Activated CD4-positive, alpha-beta T cell treated with anti-CD3 and anti-CD28 coated beads for 36 hours (primary cell): ENCODE data around the gene RTP2. TPM values are rescaled to one million over a fixed set of nuclear protein-coding genes. Genes with fewer than 3 reads are reported as not detected.

Source experiments
- ATAC-seq: fragments of 200-7000 bp; cut with Tn5 transposase; one replicate; pipeline ENCODE4 v1.10.0; 2021; ENCODE audit warnings: mild to moderate bottlenecking, moderate library complexity
- CTCF ChIA-PET: fragments of 350-600 bp; sonication (Branson Sonifier 250); formaldehyde crosslinking; loops from one replicate; lab custom pipeline; 2021; ENCODE audit warnings: antibody characterized with exemption; lab: Charles Lee
- POLR2A ChIA-PET: fragments of 350-600 bp; sonication (Branson Sonifier 250); formaldehyde crosslinking; loops from one replicate; lab custom pipeline; 2021; ENCODE audit warnings: antibody characterized with exemption, inconsistent platforms; lab: Charles Lee
- DNase-seq: peaks from one replicate; pipeline ENCODE4 v3.0.0-alpha.2; 2020
- H3K27ac Mint-ChIP-seq: one replicate; pipeline ENCODE4 v1.8.0; 2021; ENCODE audit warnings: mixed read lengths
- H3K27me3 Mint-ChIP-seq: one replicate; pipeline ENCODE4 v1.8.0; 2021; ENCODE audit warnings: mixed read lengths
- H3K36me3 Mint-ChIP-seq: one replicate; pipeline ENCODE4 v1.8.0; 2021; ENCODE audit warnings: low read depth, mixed read lengths
- H3K4me1 Mint-ChIP-seq: one replicate; pipeline ENCODE4 v1.8.0; 2021; ENCODE audit warnings: mixed read lengths
- H3K4me3 Mint-ChIP-seq: one replicate; pipeline ENCODE4 v1.8.0; 2021; ENCODE audit warnings: mild to moderate bottlenecking, moderate library complexity, mixed read lengths
- H3K9me3 Mint-ChIP-seq: one replicate; pipeline ENCODE4 v1.8.0; 2021; ENCODE audit warnings: low read depth, mixed read lengths
- intact Hi-C, 2 experiments: fragments of 100-400 bp; cut with DNase I in 1 of 2; cut with micrococcal nuclease in 1 of 2; formaldehyde crosslinking; loops; one replicate each; pipeline versions ENCODE4 v1.14.2 to v1.15.1; 2022 to 2024; cut with DNase I, micrococcal nuclease
- total RNA-seq, 2 experiments: library from RNA; stranded (reverse); gene quantifications; one replicate each; pipeline ENCODE4 v1.2.3, GENCODE V29; 2021

RTP2 gene
- total RNA-seq, 2 experiments from 2014 or later, result not detected

DNA sequence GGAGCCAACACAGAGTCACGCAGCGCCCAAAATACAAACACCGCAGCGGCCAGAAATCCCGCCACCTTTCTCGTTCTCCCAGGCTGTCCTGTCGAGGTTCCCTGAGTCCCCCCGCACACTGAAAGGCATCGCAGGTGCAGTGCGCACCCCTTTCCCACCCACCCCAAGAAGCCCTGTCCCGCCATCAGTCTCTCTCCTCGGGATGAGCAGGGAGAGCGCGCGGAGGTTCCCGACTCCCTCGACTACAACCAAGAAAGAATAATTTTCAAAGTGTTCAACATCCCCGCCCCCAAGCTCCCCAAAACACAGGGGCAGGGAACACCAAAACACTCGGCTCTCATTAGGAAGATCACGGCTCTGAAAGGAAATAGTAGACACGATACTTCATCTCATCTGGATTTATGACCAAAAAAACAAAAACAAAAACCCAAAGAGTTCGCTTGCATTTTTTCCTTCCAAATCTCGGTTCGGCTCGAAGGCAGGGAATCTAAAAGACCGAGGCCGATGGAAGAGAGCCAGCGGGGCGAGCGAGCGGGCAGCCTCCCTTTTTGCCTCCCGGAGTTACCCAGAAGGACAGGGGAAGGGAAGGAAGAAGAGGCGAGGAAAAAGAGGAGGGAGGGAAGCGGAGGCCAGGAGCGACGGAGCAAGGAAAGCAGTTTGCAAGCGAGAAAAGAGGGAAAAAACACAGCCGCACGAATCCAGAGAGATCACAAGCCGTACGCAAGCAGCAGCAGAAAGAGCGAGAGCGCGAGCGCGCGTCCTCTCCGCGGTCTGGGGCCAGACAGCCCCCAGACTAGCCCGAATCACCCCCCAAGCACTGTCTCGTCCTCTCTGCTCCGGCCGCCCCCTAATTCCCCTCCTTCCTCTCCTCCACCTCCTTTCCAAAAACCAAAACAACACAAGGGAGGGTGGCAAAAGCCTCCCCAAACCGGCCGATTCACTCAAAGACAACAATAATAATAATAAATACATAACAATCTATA, 42.1 kb upstream of the RTP2 start:
- H3K36me3 Mint-ChIP-seq, result peaks cover 16% of the 10 kb centered on the region
- H3K9me3 Mint-ChIP-seq, result no peaks in the 10 kb centered on the region
- POLR2A ChIA-PET, result interaction anchor here (0.7 to 2.5 kb wide), 13 partner anchors 25 to 1172 kb away, joined by 3 to 24 read pairs (median 5); no protein-coding TSS in a partner anchor
- intact Hi-C loops, result loop anchor here (1.0 to 10.0 kb wide), 23 partner anchors 33 to 1170 kb away; no protein-coding TSS in a partner anchor
- CTCF ChIA-PET, result interaction anchor here (0.6 to 5.9 kb wide), 10 partner anchors 57 to 1211 kb away, joined by 3 to 56 read pairs (median 4); no protein-coding TSS in a partner anchor
- no peak for ATAC-seq
- H3K4me1 Mint-ChIP-seq, result peaks cover 56% of the 10 kb centered on the region
- peak overlapping the region; percentile 99 for H3K27ac Mint-ChIP-seq
- peak overlapping the region; percentile 91 for H3K4me3 Mint-ChIP-seq
- H3K27me3 Mint-ChIP-seq, result no peaks in the 10 kb centered on the region
- peak; percentile 63 for DNase-seq

DNA sequence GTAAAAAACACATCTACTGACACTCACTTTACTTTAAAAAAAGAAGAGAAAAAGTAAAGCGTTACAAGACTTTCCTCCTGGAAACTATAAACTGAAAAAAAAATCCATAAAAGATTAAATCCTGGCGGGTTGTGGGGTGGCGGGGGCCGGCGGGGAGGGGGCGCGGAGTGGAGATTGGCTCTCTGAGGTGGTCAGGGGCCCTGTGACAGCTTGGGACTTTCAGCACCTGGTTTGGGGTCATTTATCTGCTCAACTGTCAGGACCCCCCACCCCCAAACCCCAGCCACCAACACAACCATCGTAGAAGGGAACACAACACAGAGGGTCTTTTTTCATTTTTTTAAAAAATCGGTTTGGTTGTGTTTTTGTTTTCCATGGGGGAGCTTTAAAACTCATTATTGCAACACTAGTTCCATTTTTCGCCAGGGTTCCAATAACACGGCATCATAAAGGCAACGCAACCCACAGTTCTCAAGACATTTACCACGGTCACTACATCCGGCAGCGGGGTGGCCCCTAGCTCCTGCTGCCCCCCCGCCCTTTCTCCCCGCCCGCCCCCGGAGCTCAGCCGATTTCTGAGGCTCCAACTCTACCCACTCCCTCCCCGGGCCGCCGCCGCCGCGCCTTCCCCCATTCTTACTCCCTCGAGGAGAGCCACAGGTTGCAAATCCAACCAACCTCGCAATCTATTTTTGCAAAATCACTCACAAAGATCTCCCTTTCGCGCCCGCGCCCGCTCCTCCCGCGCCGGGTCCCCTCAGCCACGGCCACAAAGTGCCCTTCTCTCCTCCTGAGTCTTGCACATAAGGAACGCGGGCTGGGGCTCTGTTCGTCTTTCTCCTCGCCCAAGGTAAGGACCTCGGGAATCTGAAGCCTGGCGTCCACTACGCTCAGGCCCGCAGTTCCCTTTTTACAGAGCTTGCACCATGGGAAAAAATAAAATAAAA, 41.1 kb upstream of the RTP2 start:
- POLR2A ChIA-PET, result interaction anchor here (0.6 to 2.4 kb wide), 18 partner anchors 14 to 1211 kb away, joined by 3 to 11 read pairs (median 3); no protein-coding TSS in a partner anchor
- no peak for ATAC-seq
- peak; percentile 82 for DNase-seq
- peaks cover 21% of the 10 kb centered on the region for H3K36me3 Mint-ChIP-seq
- peaks cover 52% of the 10 kb centered on the region for H3K4me1 Mint-ChIP-seq
- intact Hi-C loops, result loop anchor here (2.0 to 10.0 kb wide), 12 partner anchors 63 to 1089 kb away; no protein-coding TSS in a partner anchor
- peak overlapping the region; percentile 99 for H3K27ac Mint-ChIP-seq
- no peaks in the 10 kb centered on the region for H3K27me3 Mint-ChIP-seq
- H3K4me3 Mint-ChIP-seq, result peak overlapping the region; percentile 91
- CTCF ChIA-PET, result interaction anchor here (0.6 to 1.7 kb wide), 13 partner anchors 8 to 1212 kb away, joined by 3 to 7 read pairs (median 3); no protein-coding TSS in a partner anchor
- no peaks in the 10 kb centered on the region for H3K9me3 Mint-ChIP-seq

DNA sequence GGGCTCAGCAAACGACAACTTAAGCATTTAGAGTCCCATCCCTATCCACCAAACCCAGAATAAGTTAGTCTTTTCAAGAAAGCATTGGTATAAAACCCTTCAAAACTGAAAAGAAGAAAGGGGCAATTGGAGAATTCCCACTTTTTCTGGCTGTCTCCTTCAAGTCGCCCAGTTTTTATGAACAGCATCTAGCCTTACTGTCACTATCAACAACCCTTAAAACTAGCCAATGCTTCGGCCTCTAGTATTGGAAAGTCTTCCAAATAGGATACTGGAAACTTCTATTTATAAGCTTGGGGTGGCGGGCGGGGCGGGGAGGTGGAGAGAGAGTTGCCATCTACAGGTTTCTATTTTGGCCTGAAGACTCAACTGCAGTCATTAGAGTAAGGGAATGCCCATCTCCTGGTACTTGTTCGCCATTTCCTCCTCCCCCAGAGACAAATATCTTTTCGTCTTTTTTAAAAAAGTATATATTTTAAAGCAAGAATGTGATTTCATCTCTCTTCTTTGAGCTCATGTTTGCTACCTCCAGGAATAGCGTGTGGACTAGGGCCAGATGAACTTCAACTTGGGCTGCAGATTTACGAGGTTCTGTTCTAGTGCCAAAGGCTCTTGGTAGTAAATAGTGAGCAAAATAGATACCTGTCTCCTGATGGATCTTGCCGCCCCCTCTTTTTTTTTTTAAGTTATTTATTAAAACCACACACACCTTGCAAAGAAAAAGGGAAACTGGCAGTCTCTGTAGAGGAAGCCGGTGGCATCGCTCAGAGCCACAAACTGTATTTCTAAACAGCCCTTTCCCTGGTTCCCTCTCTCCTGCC, 40.2 kb upstream of the RTP2 start:
- CTCF ChIA-PET, result interaction anchor here (0.6 to 1.7 kb wide), 18 partner anchors 9 to 1212 kb away, joined by 3 to 7 read pairs (median 3); no protein-coding TSS in a partner anchor
- H3K27me3 Mint-ChIP-seq, result no peaks in the 10 kb centered on the region
- no peaks in the 10 kb centered on the region for H3K9me3 Mint-ChIP-seq
- peaks cover 42% of the 10 kb centered on the region for H3K4me1 Mint-ChIP-seq
- POLR2A ChIA-PET, result interaction anchor here (0.6 to 2.4 kb wide), 20 partner anchors 15 to 1287 kb away, joined by 3 to 11 read pairs (median 4); no protein-coding TSS in a partner anchor
- DNase-seq (peak; percentile 57), ATAC-seq (no peak)
- intact Hi-C loops, result loop anchor here (1.0 to 10.0 kb wide), 16 partner anchors 64 to 1212 kb away; partner anchors contain the start of gene LPP (in 1 of the 2)
- peak overlapping the region; percentile 99 for H3K27ac Mint-ChIP-seq
- peaks cover 21% of the 10 kb centered on the region for H3K36me3 Mint-ChIP-seq
- peak overlapping the region; percentile 91 for H3K4me3 Mint-ChIP-seq

DNA sequence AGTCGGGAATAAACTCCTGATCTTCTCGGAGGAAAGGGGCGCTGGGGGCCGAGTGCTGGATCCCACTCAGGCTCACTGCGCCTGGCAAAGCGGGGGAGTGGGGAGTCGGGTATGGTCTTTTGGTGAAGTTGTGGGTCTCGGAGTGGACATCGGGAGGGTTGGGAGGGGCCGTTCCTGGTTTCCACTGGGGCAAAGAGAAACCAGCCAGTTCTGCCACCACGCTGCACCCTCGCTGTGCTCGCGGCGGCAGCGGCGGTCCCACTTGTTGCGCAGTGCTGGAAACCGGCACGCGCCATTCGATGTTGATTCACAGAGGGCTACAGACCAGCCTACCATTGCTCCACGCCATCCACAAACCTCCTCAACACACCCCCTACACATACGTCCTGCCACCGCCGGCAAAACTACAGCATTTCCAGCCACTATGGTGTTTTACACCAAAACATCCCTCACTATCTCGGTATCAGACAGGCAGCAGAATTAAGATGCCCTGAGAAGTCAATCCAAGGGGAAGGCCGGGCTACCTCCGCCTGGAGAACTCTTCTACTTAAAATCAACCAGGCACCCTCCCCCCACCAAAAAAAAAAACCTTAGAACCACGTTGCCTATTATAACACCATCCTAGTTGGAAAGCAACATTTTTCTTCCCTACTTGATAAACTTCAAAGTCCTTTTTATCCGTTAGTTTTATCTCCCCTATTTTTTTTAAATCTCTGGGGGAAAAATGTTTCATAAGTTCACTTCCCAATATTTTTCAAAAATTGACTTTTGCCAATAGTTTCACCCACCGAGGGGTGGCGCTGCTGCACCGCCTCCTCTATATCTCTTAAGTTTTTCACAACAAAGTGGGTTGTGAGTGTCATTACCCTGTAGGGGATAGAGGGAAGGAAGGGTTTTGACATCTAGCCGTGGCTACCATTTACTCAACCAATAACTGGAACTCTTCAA, 39.3 kb upstream of the RTP2 start:
- no peaks in the 10 kb centered on the region for H3K27me3 Mint-ChIP-seq
- H3K9me3 Mint-ChIP-seq, result no peaks in the 10 kb centered on the region
- CTCF ChIA-PET, result interaction anchor here (0.6 to 7.8 kb wide), 68 partner anchors 8 to 1395 kb away, joined by 3 to 169 read pairs (median 6); partner anchors contain the start of gene LPP
- POLR2A ChIA-PET, result interaction anchor here (0.6 to 2.2 kb wide), 17 partner anchors 58 to 1300 kb away, joined by 3 to 15 read pairs (median 5); no protein-coding TSS in a partner anchor
- H3K27ac Mint-ChIP-seq, result peak overlapping the region; percentile 99
- intact Hi-C loops, result loop anchor here (1.0 to 10.0 kb wide), 20 partner anchors 65 to 1495 kb away; partner anchors contain the start of gene LPP (in 1 of the 2)
- DNase-seq (peak; percentile 88), ATAC-seq (peak; percentile 23)
- peaks cover 21% of the 10 kb centered on the region for H3K36me3 Mint-ChIP-seq
- peaks cover 43% of the 10 kb centered on the region for H3K4me1 Mint-ChIP-seq
- peak overlapping the region; percentile 91 for H3K4me3 Mint-ChIP-seq

DNA sequence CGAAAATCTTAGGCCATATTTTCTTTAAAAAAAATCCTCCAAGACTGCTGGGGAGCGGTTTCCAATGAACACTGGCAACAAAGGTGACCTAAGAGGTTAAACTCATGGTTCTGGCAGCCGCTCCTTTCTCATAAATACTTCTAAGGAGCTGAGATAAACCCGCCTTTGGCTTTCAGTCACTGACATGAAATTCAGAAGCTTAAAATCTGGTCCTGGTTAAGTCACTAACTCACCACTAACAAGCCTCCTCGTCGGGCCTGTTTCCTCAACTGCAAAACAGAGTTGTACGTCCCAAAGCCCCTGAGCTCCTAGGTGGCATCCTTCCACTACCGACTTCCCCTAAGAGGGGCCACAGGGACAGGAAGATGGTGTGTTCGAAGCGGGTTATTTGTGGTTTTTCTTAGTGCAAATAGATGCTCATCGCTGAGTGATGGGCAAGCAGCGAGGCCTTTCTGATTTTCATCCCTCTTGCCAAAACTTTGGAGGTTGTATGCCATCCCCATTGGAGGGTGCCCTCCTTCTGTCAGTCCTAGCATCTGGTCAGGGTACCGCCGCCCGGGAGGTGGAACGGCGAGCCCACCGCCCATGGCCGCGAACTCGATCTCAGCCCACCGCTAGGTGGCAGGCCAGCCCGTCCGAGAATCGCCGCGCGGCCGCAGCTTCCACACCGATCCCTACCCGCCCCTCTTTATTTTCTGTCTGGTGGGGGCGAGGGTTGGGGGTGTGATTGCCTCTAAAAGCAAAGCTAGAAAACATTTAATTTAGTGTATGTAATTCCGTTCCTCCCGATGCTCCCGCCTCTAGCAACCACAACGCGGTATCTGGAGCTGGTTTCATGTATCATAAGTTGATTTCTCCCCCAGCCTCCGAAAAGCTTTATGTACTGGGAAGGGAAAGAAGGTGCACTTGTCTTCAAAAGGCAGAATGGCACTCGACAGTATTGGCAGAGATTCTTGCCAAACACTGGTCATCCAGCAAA, 38.4 kb upstream of the RTP2 start:
- intact Hi-C loops, result loop anchor here (1.0 to 10.0 kb wide), 21 partner anchors 418 to 1496 kb away; no protein-coding TSS in a partner anchor
- DNase-seq, result peak; percentile 82
- ChIA-PET CTCF (interaction anchor here (0.6 to 7.8 kb wide), 120 partner anchors 9 to 1493 kb away, joined by 3 to 169 read pairs (median 4); partner anchors contain the start of gene LPP), POLR2A (interaction anchor here (0.5 to 4.2 kb wide), 29 partner anchors 17 to 1301 kb away, joined by 3 to 29 read pairs (median 5); no protein-coding TSS in a partner anchor)
- Mint-ChIP-seq H3K36me3 (peaks cover 25% of the 10 kb centered on the region), H3K27ac (peak overlapping the region; percentile 99), H3K4me3 (peak overlapping the region; percentile 91), H3K9me3 (no peaks in the 10 kb centered on the region), H3K4me1 (peaks cover 49% of the 10 kb centered on the region), H3K27me3 (no peaks in the 10 kb centered on the region)
- peak; percentile 7 for ATAC-seq

DNA sequence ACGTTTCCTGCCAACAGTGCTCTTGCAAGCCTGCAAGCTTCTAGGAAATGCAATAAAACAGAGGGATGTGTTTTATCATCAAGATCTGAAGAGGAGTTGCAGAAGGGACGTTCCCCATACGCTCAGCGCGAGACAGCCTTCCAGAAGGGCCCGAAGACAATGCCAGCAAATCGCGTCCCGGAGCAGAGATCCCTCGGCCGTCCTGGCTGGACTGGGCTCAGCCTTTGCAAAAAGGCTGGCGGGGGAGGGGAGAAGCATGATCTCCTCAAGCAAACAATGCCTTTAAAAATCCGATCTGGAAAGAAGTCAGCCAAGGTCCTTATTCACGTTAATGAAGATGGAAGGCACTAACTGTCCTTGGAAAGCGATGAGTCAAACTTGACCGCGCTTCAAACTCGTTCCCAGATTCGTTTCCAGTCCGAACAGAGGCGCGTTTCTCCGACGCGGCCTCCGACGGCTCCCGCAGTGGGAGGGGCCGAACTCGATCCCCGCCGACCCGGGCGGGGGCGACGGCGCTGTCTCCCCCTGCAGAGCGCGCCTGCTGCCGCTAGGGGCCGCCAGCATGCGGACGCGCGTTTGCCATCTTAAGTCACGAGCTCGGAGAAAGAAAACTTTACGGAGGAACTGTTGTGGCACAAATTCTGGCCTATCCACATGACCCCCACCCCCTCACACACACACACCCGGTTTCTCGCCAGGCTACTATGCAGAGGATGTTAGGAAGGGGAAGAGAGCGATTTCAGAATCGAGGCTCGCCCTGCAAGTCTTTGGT, 37.4 kb upstream of the RTP2 start:
- Mint-ChIP-seq H3K27ac (peak overlapping the region; percentile 99), H3K4me3 (peak overlapping the region; percentile 91), H3K4me1 (peaks cover 47% of the 10 kb centered on the region), H3K27me3 (no peaks in the 10 kb centered on the region), H3K36me3 (peaks cover 28% of the 10 kb centered on the region), H3K9me3 (no peaks in the 10 kb centered on the region)
- ATAC-seq, result peak; percentile 24
- peak; percentile 89 for DNase-seq
- intact Hi-C loops, result loop anchor here (1.0 to 10.0 kb wide), 24 partner anchors 419 to 1497 kb away; no protein-coding TSS in a partner anchor
- ChIA-PET CTCF (interaction anchor here (0.5 to 7.8 kb wide), 112 partner anchors 7 to 1494 kb away, joined by 3 to 169 read pairs (median 4); partner anchors contain the start of gene LPP), POLR2A (interaction anchor here (0.5 to 4.2 kb wide), 29 partner anchors 18 to 1302 kb away, joined by 3 to 29 read pairs (median 4); no protein-coding TSS in a partner anchor)

DNA sequence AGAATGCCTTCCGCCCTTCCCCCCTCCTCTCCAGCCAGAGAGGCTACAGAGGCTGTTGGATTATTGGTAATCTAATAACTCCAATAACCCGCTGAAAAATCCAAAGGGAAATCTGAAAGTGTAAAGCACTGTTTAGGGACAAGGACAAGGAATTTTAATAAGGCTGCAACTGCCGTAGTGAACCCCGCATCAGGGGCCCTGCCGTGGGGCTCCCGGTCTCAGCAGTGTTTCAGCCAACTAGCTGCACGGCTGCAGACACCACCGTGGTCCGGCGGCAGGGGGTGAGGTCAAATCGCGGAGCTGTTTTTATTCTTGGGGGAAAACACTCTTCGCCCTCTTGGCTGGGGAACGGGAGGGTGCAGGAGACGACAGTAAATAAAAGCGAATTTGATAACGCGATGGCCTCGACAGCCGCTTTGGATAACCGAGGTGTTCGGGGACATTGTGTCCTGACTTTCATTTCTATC, 36.8 kb upstream of the RTP2 start:
- peaks cover 47% of the 10 kb centered on the region for H3K4me1 Mint-ChIP-seq
- ChIA-PET POLR2A (interaction anchor here (0.6 to 4.2 kb wide), 16 partner anchors 9 to 1302 kb away, joined by 3 to 29 read pairs (median 4); no protein-coding TSS in a partner anchor), CTCF (interaction anchor here (0.6 to 7.8 kb wide), 64 partner anchors 8 to 1966 kb away, joined by 3 to 169 read pairs (median 4); partner anchors contain the start of gene LPP)

More for the DNA sequence above, 36.8 kb upstream of the RTP2 start:
- Mint-ChIP-seq H3K4me3 (peak overlapping the region; percentile 91), H3K27ac (peak overlapping the region; percentile 99), H3K27me3 (no peaks in the 10 kb centered on the region), H3K36me3 (peaks cover 27% of the 10 kb centered on the region), H3K9me3 (no peaks in the 10 kb centered on the region)
- DNase-seq (peak; percentile 60), ATAC-seq (no peak)
- intact Hi-C loops, result loop anchor here (1.0 to 2.0 kb wide), 3 partner anchors 962 to 1300 kb away; no protein-coding TSS in a partner anchor
